ENCODE results near the gene FUOM. TPM values are rescaled to one million over a fixed set of nuclear protein-coding genes. Genes with fewer than 3 reads are reported as not detected.

FUOM gene
- total and polyA plus RNA-seq, 2 of the 4 experiments (the other 2 are of a cell fraction) = 26.3 to 52.8 TPM

- TF ChIP-seq BHLHE40 (IDR thresholded peaks at IDR 0.05; ENCODE audit: low read depth, low read length) (no peak), SMC3 (IDR thresholded peaks at IDR 0.05; ENCODE audit: low read depth, low read length) (no peak), RAD21 (IDR thresholded peaks at IDR 0.05; ENCODE audit: low read length) (no peak), CTCF (conservative IDR thresholded peaks at IDR 0.05; ENCODE audit: low read depth, low read length) (no peak), RCOR1 (IDR thresholded peaks at IDR 0.05; ENCODE audit: insufficient replicate concordance, low read length) (no peak), CHD1 (IDR thresholded peaks at IDR 0.05; ENCODE audit: low read depth, low read length) (no peak), CEBPB (IDR thresholded peaks at IDR 0.05; ENCODE audit: low read depth, low read length) (no peak), FOS (IDR thresholded peaks at IDR 0.05; ENCODE audit: low read depth, low read length) (no peak), MAZ (IDR thresholded peaks at IDR 0.05; ENCODE audit: borderline replicate concordance, low read depth, low read length) (no peak)
- TF ChIP-seq, protein P1, sequence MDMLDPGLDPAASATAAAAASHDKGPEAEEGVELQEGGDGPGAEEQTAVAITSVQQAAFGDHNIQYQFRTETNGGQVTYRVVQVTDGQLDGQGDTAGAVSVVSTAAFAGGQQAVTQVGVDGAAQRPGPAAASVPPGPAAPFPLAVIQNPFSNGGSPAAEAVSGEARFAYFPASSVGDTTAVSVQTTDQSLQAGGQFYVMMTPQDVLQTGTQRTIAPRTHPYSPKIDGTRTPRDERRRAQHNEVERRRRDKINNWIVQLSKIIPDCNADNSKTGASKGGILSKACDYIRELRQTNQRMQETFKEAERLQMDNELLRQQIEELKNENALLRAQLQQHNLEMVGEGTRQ (IDR thresholded peaks at IDR 0.05; ENCODE audit: low read depth, low read length) = no peak
- no peak overlapping the region for H3K14ac ChIP-seq (replicated peaks; ENCODE audit: low read depth, low read length)
- no peak overlapping the region for H3K4me2 ChIP-seq (ENCODE audit: low read depth, low read length)
- no peak overlapping the region for H2BK5ac ChIP-seq (ENCODE audit: low read depth, low read length, poor library complexity, severe bottlenecking)
- in situ Hi-C loops (cut with MboI; ENCODE audit: low sequenced_read_pairs) = loop anchor here (10.0 kb wide), 1 partner anchor 166 kb away; no protein-coding TSS in a partner anchor
- H2AFZ ChIP-seq (replicated peaks; ENCODE audit: low read length, poor library complexity) = peak overlapping the region; percentile 62
- BruUV-seq (replicated peaks) = no TSS peak
- H3K79me1 ChIP-seq (ENCODE audit: low read depth in 1 of 2, low read length in 2 of 2) = no peaks in the 10 kb centered on the region
- H2BK20ac ChIP-seq (ENCODE audit: low read depth, low read length) = peak overlapping the region; percentile 7; the same call in 1 of the 2 replicates
- H2AK9ac ChIP-seq (replicated peaks; ENCODE audit: low read depth, low read length, poor library complexity) = peak overlapping the region; percentile 81
- H3K9me3 ChIP-seq (ENCODE audit: control insufficient read depth, insufficient read depth, low read length) = no peaks in the 10 kb centered on the region; the same call in 1 of the 2 replicates
- no peaks in the 10 kb centered on the region for H3K36me3 ChIP-seq (ENCODE audit: control insufficient read depth, insufficient read depth, low read length)
- H4K8ac ChIP-seq (ENCODE audit: low read depth in 2 of 2, low read length in 2 of 2) = no peak overlapping the region
- no peak overlapping the region for H3K9ac ChIP-seq (ENCODE audit: low read depth, low read length)
- H3K27ac ChIP-seq (ENCODE audit: insufficient read depth, low read length) = no peak overlapping the region
- peak overlapping the region; percentile 39 for H2AK5ac ChIP-seq (ENCODE audit: low read depth, low read length)
- H3K27me3 ChIP-seq (ENCODE audit: control insufficient read depth, insufficient read depth, low read length) = peaks cover 35% of the 10 kb centered on the region
- H3K23ac ChIP-seq (ENCODE audit: low read depth, low read length) = no peak overlapping the region
- ATAC-seq (ENCODE audit: low read depth) (no peak), DNase-seq (no peak)
- intact Hi-C loops (cut with micrococcal nuclease) = loop anchor here (1.0 to 10.0 kb wide), 3 partner anchors 46 to 196 kb away; partner anchors contain the start of genes CYP2E1, ECHS1 and PAOX
- no peak overlapping the region for H3K18ac ChIP-seq (ENCODE audit: low read depth, low read length)
- peaks cover 18% of the 10 kb centered on the region for H3K4me1 ChIP-seq (ENCODE audit: control insufficient read depth, insufficient read depth, low read length)
- CTCF ChIA-PET = interaction anchor here (0.6 to 1.6 kb wide), 11 partner anchors 7 to 181 kb away, joined by 3 to 4 read pairs (median 3); no protein-coding TSS in a partner anchor
- H3K56ac ChIP-seq (ENCODE audit: extremely low read depth, insufficient read depth, low read length) = no peak overlapping the region
- no peak overlapping the region for H2BK15ac ChIP-seq (ENCODE audit: low read depth, low read length)
- H2BK120ac ChIP-seq (ENCODE audit: low read depth, low read length) = no peak overlapping the region; the same call in 1 of the 2 replicates
- H4K20me1 ChIP-seq (ENCODE audit: insufficient read depth, low read length) = 0 out of 2 replicates have a peak, but pooled peaks cover 3% of the 10 kb centered on the region
- 0 out of 2 replicates have a peak, but pooled peaks cover 6% of the 10 kb centered on the region for H3K9me1 ChIP-seq (ENCODE audit: insufficient read depth, low read length)
- POLR2A ChIA-PET (ENCODE audit: unreplicated experiment) = no interaction called here
- dilution Hi-C loops (cut with HindIII; ENCODE audit: low sequenced_read_pairs, unreplicated experiment) = no loop called here
- H4K5ac ChIP-seq (ENCODE audit: low read depth, low read length) = no peak overlapping the region
- H4K91ac ChIP-seq (ENCODE audit: insufficient read depth, low read depth, low read length) = no peak overlapping the region
- WGBS, 2 experiments (ENCODE audit: extremely low coverage in 2 of 2, insufficient read length in 1 of 2) = 80% methylated on average over 8 of the region's 15 CpGs; no CpG with 5 or more reads in 1 of the 2 experiments
- H3K4ac ChIP-seq (ENCODE audit: low read depth, low read length) = no peak overlapping the region
- H3K4me3 ChIP-seq (ENCODE audit: insufficient read depth, low read depth, low read length) = no peak overlapping the region
These were observed 29.2 kb downstream of the FUOM start for GRCh38 chr10:133328358-133329343.
